Breast epithelium (tissue), 3 donors: ENCODE measurements around the gene PROS1.

ENCODE experiments used
- POLR2AphosphoS5 ChIP-seq, 3 donors: sonication (generic); formaldehyde crosslinking; IDR thresholded peaks; one replicate each; pipeline ENCODE4 v1.6.1; 2017; ENCODE audit warnings: antibody characterized with exemption in 3 of 3
- TF ChIP-seq, protein P1 (sequence below), 3 donors: fragments of 450-650 bp; IDR thresholded peaks; one replicate each; pipeline ENCODE4 v1.5.1; 2016 to 2017; ENCODE audit warnings: antibody characterized with exemption in 3 of 3, mild to moderate bottlenecking in 3 of 3, moderate library complexity in 3 of 3

DNA sequence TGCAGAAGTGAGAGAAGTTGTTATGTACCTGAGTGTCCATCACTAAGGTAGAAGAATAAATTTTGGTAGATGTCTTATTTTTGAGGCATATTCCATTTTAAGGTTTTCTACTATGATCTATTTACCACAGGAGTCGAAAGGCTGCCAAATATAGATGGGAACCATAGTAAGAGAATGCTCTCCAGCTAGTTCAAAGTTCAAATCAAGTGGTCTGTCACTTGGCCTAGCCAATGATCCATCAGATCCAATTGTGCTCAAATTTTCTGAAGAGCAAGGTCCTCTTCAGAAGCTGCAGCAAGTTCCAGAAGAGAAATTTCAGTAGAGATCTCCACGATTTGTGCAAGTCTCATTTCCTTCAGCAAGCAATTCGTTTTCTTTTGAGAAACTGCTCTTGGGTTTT is 10.9 kb downstream of the PROS1 start:
- TF ChIP-seq POLR2AphosphoS5 (IDR thresholded peaks at IDR 0.05) = no peak
- TF ChIP-seq, protein P1, sequence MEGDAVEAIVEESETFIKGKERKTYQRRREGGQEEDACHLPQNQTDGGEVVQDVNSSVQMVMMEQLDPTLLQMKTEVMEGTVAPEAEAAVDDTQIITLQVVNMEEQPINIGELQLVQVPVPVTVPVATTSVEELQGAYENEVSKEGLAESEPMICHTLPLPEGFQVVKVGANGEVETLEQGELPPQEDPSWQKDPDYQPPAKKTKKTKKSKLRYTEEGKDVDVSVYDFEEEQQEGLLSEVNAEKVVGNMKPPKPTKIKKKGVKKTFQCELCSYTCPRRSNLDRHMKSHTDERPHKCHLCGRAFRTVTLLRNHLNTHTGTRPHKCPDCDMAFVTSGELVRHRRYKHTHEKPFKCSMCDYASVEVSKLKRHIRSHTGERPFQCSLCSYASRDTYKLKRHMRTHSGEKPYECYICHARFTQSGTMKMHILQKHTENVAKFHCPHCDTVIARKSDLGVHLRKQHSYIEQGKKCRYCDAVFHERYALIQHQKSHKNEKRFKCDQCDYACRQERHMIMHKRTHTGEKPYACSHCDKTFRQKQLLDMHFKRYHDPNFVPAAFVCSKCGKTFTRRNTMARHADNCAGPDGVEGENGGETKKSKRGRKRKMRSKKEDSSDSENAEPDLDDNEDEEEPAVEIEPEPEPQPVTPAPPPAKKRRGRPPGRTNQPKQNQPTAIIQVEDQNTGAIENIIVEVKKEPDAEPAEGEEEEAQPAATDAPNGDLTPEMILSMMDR (IDR thresholded peaks at IDR 0.05) = no peak
